A549 (cell line): ENCODE data around the gene PI4K2A. TPM values are rescaled to one million over a fixed set of nuclear protein-coding genes. Genes with fewer than 3 reads are reported as not detected.

ENCODE experiments used
- ATAC-seq, 2 experiments: fragments of 200-7000 bp in 1 of 2; fragments of >200 bp in 1 of 2; cut with Nextera tagmentation in 1 of 2; cut with Tn5 transposase in 1 of 2; 3 replicates each; pipeline versions ENCODE4 v1.8.0 to v1.9.1; 2018 to 2020; ENCODE audit warnings: mild to moderate bottlenecking in 1 of 2, moderate library complexity in 1 of 2
- CTCF ChIA-PET: fragments of 300-600 bp; sonication (Branson Sonifier 250); formaldehyde crosslinking; extraction: SDS; loops from one replicate; lab custom pipeline; 2021; ENCODE audit warnings: antibody characterized with exemption, inconsistent platforms; lab: Yijun Ruan, JAX
- POLR2A ChIA-PET: fragments of 350-600 bp; formaldehyde crosslinking; extraction: SDS; loops from one replicate; lab custom pipeline; 2021; ENCODE audit warnings: antibody characterized with exemption, inconsistent platforms; lab: Yijun Ruan, JAX
- DNase-seq, 2 experiments: peaks; one replicate each; pipeline versions ENCODE4 v3.0.0 to v3.0.0-alpha.2; 2011 to 2016; ENCODE audit warnings: low read depth in 1 of 2, low spot score in 1 of 2
- FAIRE-seq: peaks from 2 replicates; lab custom pipeline; 2011; peaks lifted over from hg19 to GRCh38; lab: Jason Lieb, UNC
- H3K27ac ChIP-seq, 2 experiments: fragments of >200 bp; sonication (Bioruptor Twin); formaldehyde crosslinking; 3 replicates each; pipeline ENCODE4 v1.5.1; 2016 to 2017
- H3K4me1 ChIP-seq: fragments of >200 bp; sonication (Bioruptor Twin); formaldehyde crosslinking; 3 replicates; pipeline ENCODE4 v1.6.1; 2016
- H3K4me2 ChIP-seq: fragments of >200 bp; sonication (Bioruptor Twin); formaldehyde crosslinking; 3 replicates; pipeline ENCODE4 v1.6.1; 2016
- H3K4me3 ChIP-seq: fragments of >200 bp; sonication (Bioruptor Twin); formaldehyde crosslinking; 3 replicates; pipeline ENCODE4 v1.5.1; 2016
- H3K9me3 ChIP-seq: fragments of >200 bp; sonication (Bioruptor Twin); formaldehyde crosslinking; 3 replicates; pipeline ENCODE4 v1.6.1; 2016
- BCL3 ChIP-seq: fragments of >200 bp; sonication (Bioruptor Twin); formaldehyde crosslinking; IDR thresholded peaks from 3 replicates; pipeline ENCODE4 v1.6.1; 2016
- CBX8 ChIP-seq: fragments of 200-600 bp; sonication (generic); IDR thresholded peaks from 2 replicates; pipeline ENCODE4 v1.6.1; 2016
- CEBPB ChIP-seq, 2 experiments: fragments of >200 bp in 1 of 2; sonication (Bioruptor Twin) in 1 of 2; formaldehyde crosslinking in 1 of 2; IDR thresholded peaks; 2 replicates each; pipeline ENCODE4 v1.6.1; 2012 to 2016
- CTCF ChIP-seq: fragments of >200 bp; sonication (Bioruptor Twin); formaldehyde crosslinking; IDR thresholded peaks from 3 replicates; pipeline ENCODE4 v1.5.1; 2016
- E2F6 ChIP-seq: IDR thresholded peaks from 2 replicates; pipeline ENCODE4 v1.6.1; 2012; ENCODE audit warnings: low read depth, borderline replicate concordance
- EHF ChIP-seq: fragments of 250-450 bp; sonication (Bioruptor Pico); IDR thresholded peaks from 2 replicates; pipeline ENCODE4 v1.5.0; 2020; ENCODE audit warnings: mild to moderate bottlenecking
- EHMT2 ChIP-seq: fragments of 200-600 bp; sonication (generic); IDR thresholded peaks from 2 replicates; pipeline ENCODE4 v1.6.1; 2016; ENCODE audit warnings: antibody characterized with exemption, low read depth, mild to moderate bottlenecking, moderate library complexity
- HDAC2 ChIP-seq: fragments of 200-600 bp; sonication (generic); IDR thresholded peaks from 2 replicates; pipeline ENCODE4 v1.6.1; 2016
- HEYL ChIP-seq: fragments of 250-450 bp; sonication (Bioruptor Pico); IDR thresholded peaks from 2 replicates; pipeline ENCODE4 v1.8.0; 2021; ENCODE audit warnings: mild to moderate bottlenecking, moderate library complexity
- HMGXB4 ChIP-seq: fragments of 250-450 bp; sonication (Bioruptor Pico); IDR thresholded peaks from 2 replicates; pipeline ENCODE4 v1.5.0; 2021; ENCODE audit warnings: mild to moderate bottlenecking, moderate library complexity, borderline replicate concordance
- JUN ChIP-seq, 2 experiments: fragments of >200 bp; sonication (Bioruptor Twin); formaldehyde crosslinking; IDR thresholded peaks; 2 replicates in 1 of 2; 3 replicates in 1 of 2; pipeline ENCODE4 v1.6.1; 2016 to 2017
- MAFK ChIP-seq: fragments of 450-650 bp; IDR thresholded peaks from 2 replicates; pipeline ENCODE4 v1.6.1; 2014; ENCODE audit not compliant: partially characterized antibody
- MAX ChIP-seq: IDR thresholded peaks from 2 replicates; pipeline ENCODE4 v1.6.1; 2012
- PHF8 ChIP-seq: fragments of 200-600 bp; sonication (generic); IDR thresholded peaks from 2 replicates; pipeline ENCODE4 v1.6.1; 2016; ENCODE audit warnings: low read depth, mild to moderate bottlenecking, antibody characterized with exemption, moderate library complexity, borderline replicate concordance
- POLR2A ChIP-seq: IDR thresholded peaks from 2 replicates; pipeline ENCODE4 v1.6.1; 2012; ENCODE audit warnings: mild to moderate bottlenecking, low read length
- POLR2AphosphoS2 ChIP-seq: conservative IDR thresholded peaks from 2 replicates; pipeline ENCODE4 v1.6.1; 2012; ENCODE audit warnings: low read length, improper control_type of control experiment, inconsistent platforms
- RFX5 ChIP-seq: fragments of 450-650 bp; IDR thresholded peaks from 2 replicates; pipeline ENCODE4 v1.7.1; 2014; ENCODE audit warnings: antibody characterized with exemption, mild to moderate bottlenecking, moderate library complexity
- USF2 ChIP-seq: fragments of 450-650 bp; IDR thresholded peaks from 2 replicates; pipeline ENCODE4 v1.6.1; 2014; ENCODE audit warnings: antibody characterized with exemption
- WGBS: methylation state at CpG from one replicate; pipeline ENCODE4 v1.1.6; 2017; ENCODE audit errors: missing lambda C conversion rate; 5-methylcytosine and 5-hydroxymethylcytosine counted together
- polyA minus RNA-seq: library from RNA; depleted of rRNA, polyadenylated mRNA; stranded (reverse); fragments of >200 nt; gene quantifications from 2 replicates; pipeline ENCODE4 v1.2.3, GENCODE V29; 2011; rRNA and poly(A)+ RNA removed
- polyA plus RNA-seq, 4 experiments: library from polyadenylated mRNA; depleted of rRNA in 3 of 4; stranded (reverse); fragments of >200 nt; fragmentation: RNase III in 1 of 4; extraction: RNeasy Plus Mini Kit Qiagen cat#74134 plus additional on column Dnase treatment in 1 of 4; gene quantifications; 2 replicates in 3 of 4; 3 replicates in 1 of 4; pipeline ENCODE4 v1.2.3, GENCODE V29; 2011 to 2017

The PI4K2A gene
- 16.6 and 18.8 TPM in 2 replicates for polyA plus RNA-seq (2011; rRNA removed)
- 13.1 and 17.7 TPM in 2 replicates for polyA plus RNA-seq (2012; cell fraction: cytosol; rRNA removed)
- 14.8 and 17.7 TPM in 2 replicates for polyA plus RNA-seq (2012; cell fraction: nucleus; rRNA removed)
- polyA plus RNA-seq (2017; fragmentation: RNase III; extraction: RNeasy Plus Mini Kit Qiagen cat#74134 plus additional on column Dnase treatment): 14.1 to 16.6 TPM (median 14.8 TPM) in 3 replicates
- 11.3 and 11.5 TPM in 2 replicates for polyA minus RNA-seq

- POLR2A ChIA-PET: interaction anchor here (0.6 to 1.0 kb wide), 4 partner anchors 9 to 1723 kb away, joined by 3 to 5 read pairs (median 4); partner anchors contain the start of gene AVPI1
- CTCF ChIA-PET: interaction anchor here (1.0 to 1.1 kb wide), 2 partner anchors 68 to 92 kb away, joined by 3 to 4 read pairs; partner anchors contain the start of gene ANKRD2
- no peak for TF ChIP-seq EHF
- peak; percentile 86; the same call in 1 of the 2 replicates for TF ChIP-seq RFX5
- no peak for TF ChIP-seq CTCF
- no peak; the same call in 1 of the 2 replicates for TF ChIP-seq PHF8
- TF ChIP-seq MAX: peak; percentile 78
- peak; percentile 19; the same call in 1 of the 2 replicates for TF ChIP-seq HDAC2
- peak; percentile 99 for TF ChIP-seq MAFK
- TF ChIP-seq EHMT2: no peak
- peak; percentile 70; the same call in 1 of the 2 replicates for TF ChIP-seq E2F6
- no peak for TF ChIP-seq HMGXB4
- no peak for TF ChIP-seq POLR2AphosphoS2
- peak; percentile 42 for TF ChIP-seq USF2
- TF ChIP-seq JUN (IDR thresholded peaks at IDR 0.05): no peak; a peak in 1 of 5 replicates
- TF ChIP-seq BCL3: 0 out of 3 replicates have a peak, but pooled peaks have one; percentile 30
- TF ChIP-seq POLR2A: peak; percentile 45
- peak in 1 of 2 experiments; percentile 54; a peak in 1 of 4 replicates for TF ChIP-seq CEBPB (IDR thresholded peaks at IDR 0.05)
- TF ChIP-seq HEYL: no peak
- no peak for TF ChIP-seq CBX8
- WGBS: 2% methylated on average over 24 of the region's 54 CpGs
- H3K4me1 ChIP-seq: peaks cover 15% of the 10 kb centered on the region
- peak; percentile 97 to 99 for ATAC-seq
- peak; percentile 93 for FAIRE-seq
- no peaks in the 10 kb centered on the region for H3K9me3 ChIP-seq
- peak within 1 kb of the TSS; percentile 79 to 93 for H3K27ac ChIP-seq
- H3K4me3 ChIP-seq: peak within 1 kb of the TSS; percentile 86
- H3K4me2 ChIP-seq: peak within 1 kb of the TSS; percentile 88
- peak; percentile 98 to 99 for DNase-seq
These were observed at the start of gene PI4K2A for GRCh38 chr10:97640174-97640867. PI4K2A (plus strand) TSS chr10:97640671; CDS start chr10:97640743, 72 bp downstream.
